Nephron (organoid): ENCODE data around the gene FAM117A.

Source experiments
- H3K27ac Mint-ChIP-seq, 3 experiments: 2 replicates each; pipeline ENCODE4 v1.8.0; 2020; ENCODE audit warnings: mixed read lengths in 3 of 3, mild to moderate bottlenecking in 2 of 3, moderate library complexity in 1 of 3
- H3K27me3 Mint-ChIP-seq: 2 replicates; pipeline ENCODE4 v1.8.0; 2021; ENCODE audit warnings: low read depth, mild to moderate bottlenecking, moderate library complexity, mixed read lengths
- H3K36me3 Mint-ChIP-seq: 2 replicates; pipeline ENCODE4 v1.8.0; 2020; ENCODE audit warnings: low read depth, mixed read lengths
- H3K4me1 Mint-ChIP-seq: 2 replicates; pipeline ENCODE4 v1.8.0; 2020; ENCODE audit warnings: mixed read lengths
- H3K4me3 Mint-ChIP-seq, 3 experiments: 2 replicates each; pipeline ENCODE4 v1.8.0; 2020; ENCODE audit warnings: mild to moderate bottlenecking in 3 of 3, mixed read lengths in 3 of 3, moderate library complexity in 2 of 3
- H3K9me3 Mint-ChIP-seq: 2 replicates; pipeline ENCODE4 v1.8.0; 2020; ENCODE audit warnings: mixed read lengths
- TF ChIP-seq, protein P1 (sequence below), 3 experiments: fragments of 200-600 bp; sonication (generic); IDR thresholded peaks; one replicate each; pipeline ENCODE4 v1.5.0; 2021; ENCODE audit warnings: antibody characterized with exemption in 3 of 3; ENCODE audit not compliant: unreplicated experiment in 3 of 3

The FAM117A gene

GRCh38 chr17:49776551-49777300 lies 12.8 kb upstream of the FAM117A start:
- H3K36me3 Mint-ChIP-seq, result no peaks in the 10 kb centered on the region
- H3K27me3 Mint-ChIP-seq, result peaks cover 18% of the 10 kb centered on the region
- H3K9me3 Mint-ChIP-seq, result no peaks in the 10 kb centered on the region
- TF ChIP-seq, protein P1, sequence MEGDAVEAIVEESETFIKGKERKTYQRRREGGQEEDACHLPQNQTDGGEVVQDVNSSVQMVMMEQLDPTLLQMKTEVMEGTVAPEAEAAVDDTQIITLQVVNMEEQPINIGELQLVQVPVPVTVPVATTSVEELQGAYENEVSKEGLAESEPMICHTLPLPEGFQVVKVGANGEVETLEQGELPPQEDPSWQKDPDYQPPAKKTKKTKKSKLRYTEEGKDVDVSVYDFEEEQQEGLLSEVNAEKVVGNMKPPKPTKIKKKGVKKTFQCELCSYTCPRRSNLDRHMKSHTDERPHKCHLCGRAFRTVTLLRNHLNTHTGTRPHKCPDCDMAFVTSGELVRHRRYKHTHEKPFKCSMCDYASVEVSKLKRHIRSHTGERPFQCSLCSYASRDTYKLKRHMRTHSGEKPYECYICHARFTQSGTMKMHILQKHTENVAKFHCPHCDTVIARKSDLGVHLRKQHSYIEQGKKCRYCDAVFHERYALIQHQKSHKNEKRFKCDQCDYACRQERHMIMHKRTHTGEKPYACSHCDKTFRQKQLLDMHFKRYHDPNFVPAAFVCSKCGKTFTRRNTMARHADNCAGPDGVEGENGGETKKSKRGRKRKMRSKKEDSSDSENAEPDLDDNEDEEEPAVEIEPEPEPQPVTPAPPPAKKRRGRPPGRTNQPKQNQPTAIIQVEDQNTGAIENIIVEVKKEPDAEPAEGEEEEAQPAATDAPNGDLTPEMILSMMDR (IDR thresholded peaks at IDR 0.05; ENCODE audit: unreplicated experiment in 3 of 3), result no peak
- H3K4me1 Mint-ChIP-seq, result peaks cover 17% of the 10 kb centered on the region
- H3K27ac Mint-ChIP-seq, result peak overlapping the region; percentile 60 to 88 (median 61)
- H3K4me3 Mint-ChIP-seq, result peak overlapping the region in 1 of 3 experiments; percentile 17

DNA sequence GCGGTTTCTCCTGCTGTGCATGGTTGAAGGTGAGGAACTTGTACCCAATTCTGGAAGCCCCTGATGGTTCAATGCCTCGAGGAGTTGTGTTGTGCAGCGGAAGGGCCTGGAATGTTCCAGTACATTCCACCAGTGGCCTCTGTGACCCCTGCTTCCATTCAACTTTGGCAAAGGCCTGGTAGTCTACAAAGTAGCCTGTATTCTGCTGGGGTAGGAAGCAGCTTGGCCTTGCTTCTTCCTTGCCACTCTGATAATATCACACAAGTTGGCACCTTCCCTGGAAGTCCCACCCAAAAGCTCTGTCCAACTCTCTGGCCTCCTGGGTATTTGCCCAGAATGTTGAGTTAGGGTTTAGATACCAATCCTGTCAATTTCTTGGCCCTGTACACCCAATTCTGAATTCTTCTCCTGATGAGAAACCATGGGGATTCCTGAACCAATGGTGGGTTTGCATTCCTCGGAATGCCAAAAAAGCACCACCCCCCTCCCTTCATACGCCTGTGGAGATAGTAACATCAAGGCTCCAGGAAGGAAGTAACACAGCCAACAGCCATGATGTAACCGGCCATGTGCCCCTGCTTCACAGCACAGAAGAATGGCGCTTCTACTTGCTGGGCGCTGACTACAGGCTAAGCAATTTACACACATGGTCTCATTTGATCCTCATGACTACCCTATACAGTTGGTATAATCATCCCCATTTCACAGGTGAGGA lies 11.8 kb upstream of the FAM117A start:
- H3K27ac Mint-ChIP-seq, result peak overlapping the region in 2 of 3 experiments; percentile 39 to 88
- H3K4me3 Mint-ChIP-seq, result no peak overlapping the region
- no peaks in the 10 kb centered on the region for H3K9me3 Mint-ChIP-seq
- no peaks in the 10 kb centered on the region for H3K36me3 Mint-ChIP-seq
- H3K27me3 Mint-ChIP-seq, result peaks cover 18% of the 10 kb centered on the region
- peaks cover 17% of the 10 kb centered on the region for H3K4me1 Mint-ChIP-seq
- TF ChIP-seq, protein P1 (IDR thresholded peaks at IDR 0.05; ENCODE audit: unreplicated experiment in 3 of 3), result no peak

DNA sequence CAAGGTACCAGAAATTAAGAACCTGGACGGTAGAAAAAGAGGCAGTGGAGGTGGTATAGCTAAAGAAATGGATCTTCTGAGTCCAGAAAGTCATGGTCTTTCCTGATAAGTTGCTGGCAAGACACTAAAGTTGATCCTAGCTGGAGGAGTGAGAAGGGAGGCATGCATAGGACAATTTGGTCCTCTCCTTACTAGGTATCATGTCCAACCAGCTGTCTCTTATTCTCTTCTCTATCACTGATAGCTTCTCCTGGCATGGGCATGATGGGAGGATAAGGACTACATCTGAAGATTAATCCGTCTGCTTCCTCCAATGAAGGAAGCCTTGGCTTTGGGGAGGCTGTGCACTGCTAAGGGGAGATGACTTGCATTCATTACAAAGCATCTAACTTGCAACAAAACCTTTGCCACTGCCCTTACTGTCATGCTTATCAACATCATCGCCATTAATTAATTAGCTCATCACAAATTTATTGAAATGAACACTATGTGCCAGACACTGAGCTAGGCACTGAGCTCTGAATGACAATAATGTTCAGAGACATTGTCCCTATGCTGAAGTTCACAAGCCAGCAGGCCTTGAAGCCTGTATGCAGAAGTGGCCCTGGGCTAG lies 3.1 kb upstream of the FAM117A start:
- no peaks in the 10 kb centered on the region for H3K36me3 Mint-ChIP-seq

DNA sequence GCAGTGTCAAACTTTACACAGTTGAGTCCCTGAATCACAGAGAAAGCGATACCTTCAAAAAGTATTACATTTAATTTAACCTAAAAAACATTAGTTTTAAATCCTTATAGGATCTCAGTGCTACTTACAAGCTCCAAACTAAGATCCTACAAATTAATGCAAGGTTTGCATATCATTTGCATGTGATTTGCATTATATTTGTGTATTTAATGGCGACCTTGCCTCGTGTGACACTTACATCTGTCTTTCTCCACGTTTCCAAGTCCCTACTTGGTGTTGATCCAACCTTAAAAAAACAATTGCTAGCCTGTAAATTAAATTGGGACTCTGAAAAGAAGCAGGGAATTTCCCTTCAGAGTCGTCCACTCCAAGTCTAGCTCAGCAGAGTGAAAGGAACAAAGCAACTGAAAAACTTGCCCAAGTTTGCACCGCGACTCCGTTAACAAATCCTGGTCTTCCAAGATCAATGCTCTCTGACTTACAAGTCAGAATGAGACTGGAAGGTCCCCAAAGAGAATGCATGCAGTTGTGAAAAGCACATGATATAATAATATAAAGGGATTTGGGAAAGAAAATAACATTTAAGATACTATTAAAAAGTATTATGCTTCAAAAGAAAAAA lies 739 bp upstream of the FAM117A start:
- no peaks in the 10 kb centered on the region for H3K9me3 Mint-ChIP-seq
- TF ChIP-seq, protein P1 (IDR thresholded peaks at IDR 0.05; ENCODE audit: unreplicated experiment in 3 of 3), result no peak
- H3K36me3 Mint-ChIP-seq, result no peaks in the 10 kb centered on the region
- peak overlapping the region; percentile 76 to 99 (median 84) for H3K4me3 Mint-ChIP-seq
- H3K27me3 Mint-ChIP-seq, result peaks cover 22% of the 10 kb centered on the region
- peaks cover 37% of the 10 kb centered on the region for H3K4me1 Mint-ChIP-seq
- peak overlapping the region; percentile 7 to 47 (median 14) for H3K27ac Mint-ChIP-seq

More for the DNA sequence above, 3.1 kb upstream of the FAM117A start:
- Mint-ChIP-seq H3K4me3 (no peak overlapping the region), H3K9me3 (no peaks in the 10 kb centered on the region), H3K27ac (no peak overlapping the region), H3K4me1 (peaks cover 16% of the 10 kb centered on the region), H3K27me3 (peaks cover 22% of the 10 kb centered on the region)
- TF ChIP-seq, protein P1 (IDR thresholded peaks at IDR 0.05; ENCODE audit: unreplicated experiment in 3 of 3), result no peak

DNA sequence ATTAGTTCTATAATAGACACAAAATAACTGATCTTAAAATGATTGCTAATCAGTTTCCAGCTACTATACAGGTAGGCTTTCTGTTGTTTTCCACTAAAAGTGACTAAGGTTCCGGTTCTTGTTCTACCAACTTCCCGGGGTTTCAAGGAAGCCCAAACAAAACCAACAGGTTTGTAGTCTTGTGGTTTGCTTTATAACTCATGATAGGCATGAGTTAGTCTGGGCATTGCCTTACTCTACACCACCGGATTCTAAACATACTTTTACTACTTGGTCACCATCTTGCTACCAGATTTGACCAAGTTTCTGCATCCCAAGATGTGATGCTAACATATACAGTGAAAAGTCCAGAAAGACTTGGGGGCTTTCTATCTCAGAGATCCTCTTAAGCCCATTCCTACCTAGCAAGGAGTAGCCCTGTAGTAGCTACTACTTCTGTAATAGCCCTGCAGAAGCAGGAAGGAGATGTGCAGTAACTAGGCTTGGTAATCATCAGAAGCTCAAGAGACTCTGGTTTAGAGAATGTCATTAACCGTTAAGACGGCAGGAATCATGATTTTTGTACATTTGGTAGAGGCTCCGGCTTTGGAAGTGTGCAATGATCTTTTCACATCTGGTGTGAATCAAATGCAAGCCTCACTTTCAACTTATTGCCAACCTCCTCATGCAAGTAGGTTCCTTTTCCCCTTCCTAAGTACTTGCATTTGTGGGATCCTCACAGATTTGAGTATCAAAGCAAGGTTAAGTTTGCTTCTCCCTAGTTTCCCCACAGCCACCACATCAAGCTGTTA lies 1.6 kb downstream of the FAM117A start:
- TF ChIP-seq, protein P1 (IDR thresholded peaks at IDR 0.05; ENCODE audit: unreplicated experiment in 3 of 3), result no peak
- Mint-ChIP-seq H3K9me3 (no peaks in the 10 kb centered on the region), H3K27ac (peak overlapping the region in 1 of 3 experiments; percentile 28), H3K4me1 (peaks cover 46% of the 10 kb centered on the region), H3K27me3 (peaks cover 17% of the 10 kb centered on the region), H3K4me3 (peak overlapping the region; percentile 98 to 99 (median 99)), H3K36me3 (no peaks in the 10 kb centered on the region)
